HG03565 (cell line): ENCODE data around the gene BSPRY.
A peak's percentile ranks its signal among the peaks of the same experiment; 100 is the strongest.
"Not testable (repeated sequence)": the region's sequence is repeated elsewhere in the genome, so short reads cannot be mapped to it uniquely, and the experiment has no call there.

Experiments used
- ATAC-seq: cut with Tn5 transposase; IDR thresholded peaks from one replicate; pipeline ENCODE4 v1.9.1; 2021; ENCODE audit warnings: mild to moderate bottlenecking, moderate library complexity; ENCODE audit not compliant: unreplicated experiment

The BSPRY gene

DNA sequence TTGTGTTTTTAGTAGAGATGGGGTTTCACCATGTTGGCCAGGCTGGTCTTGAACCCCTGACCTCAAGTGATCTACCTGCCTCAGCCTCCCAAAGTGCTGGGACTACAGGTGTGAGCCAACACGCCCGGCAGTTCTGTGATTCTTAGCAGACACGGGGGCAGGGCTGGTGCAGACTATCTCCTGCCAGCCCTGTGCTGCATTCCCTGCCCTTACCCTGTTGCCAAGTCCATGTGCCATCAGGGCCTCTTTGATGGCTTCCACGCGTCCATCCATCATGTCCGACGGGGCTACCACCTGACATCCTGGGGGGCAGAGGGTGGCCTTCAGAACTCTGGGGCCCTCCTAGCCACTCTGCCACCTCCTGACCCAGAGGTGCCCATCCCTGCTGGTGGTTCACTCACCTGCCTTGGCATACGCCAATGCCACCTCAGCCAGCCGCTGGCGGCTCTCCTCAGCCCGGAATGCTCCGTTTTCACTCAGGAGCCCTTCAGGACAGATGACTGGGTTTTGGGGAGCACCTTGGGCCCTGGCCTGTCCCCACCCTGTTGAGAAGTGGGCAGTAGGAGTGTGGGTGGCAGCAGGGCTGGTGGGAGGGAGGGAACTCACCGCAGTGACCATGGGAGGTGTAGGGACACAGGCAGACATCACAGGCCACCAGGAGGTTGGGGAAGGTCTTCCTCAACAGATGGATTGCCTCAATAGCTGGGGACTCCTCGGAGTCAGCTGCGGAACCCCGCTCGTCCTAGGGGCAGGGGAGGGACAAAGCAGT is 41.0 kb downstream of the BSPRY start:
- no peak for ATAC-seq

DNA sequence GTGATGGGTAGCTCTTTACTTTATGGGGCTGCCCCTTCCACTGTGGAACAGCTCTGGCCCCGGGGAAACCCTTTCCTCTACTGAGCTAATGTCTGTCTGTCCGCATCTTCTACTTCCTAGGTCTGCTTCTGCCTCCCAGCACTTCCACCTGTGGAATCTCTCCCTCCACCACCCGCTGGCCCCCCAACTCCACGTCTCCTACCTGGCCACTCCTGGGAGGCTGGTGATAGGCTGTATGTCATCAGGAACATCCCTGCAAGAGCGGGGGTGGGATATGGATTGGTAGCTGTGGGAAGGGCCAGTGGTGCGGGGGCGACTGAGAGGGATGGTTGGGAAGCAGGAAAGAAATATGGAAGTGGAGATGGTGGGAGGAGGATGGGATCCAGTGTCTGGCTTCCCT is 42.6 kb downstream of the BSPRY start:
- ATAC-seq, result no peak

DNA sequence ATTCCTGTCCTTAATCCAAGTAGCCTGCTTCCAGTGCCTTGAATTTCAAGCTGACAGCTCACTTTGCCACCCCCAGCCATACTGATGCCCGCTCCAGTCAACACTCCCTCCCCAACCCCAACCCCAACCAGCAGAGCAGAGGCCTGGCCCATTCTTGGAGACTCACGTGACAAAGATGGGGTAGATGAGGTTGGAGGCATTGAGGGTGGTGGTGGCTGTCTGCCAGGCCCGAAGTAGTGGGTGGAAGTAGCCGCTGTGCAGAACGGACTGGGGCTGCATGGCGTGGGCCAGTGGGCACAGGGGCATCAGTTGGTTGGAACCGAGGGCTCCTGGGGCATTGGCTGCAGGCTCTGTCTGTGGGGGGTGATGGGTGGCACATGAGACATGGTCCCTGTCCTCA is 43.9 kb downstream of the BSPRY start:
- no peak for ATAC-seq

DNA sequence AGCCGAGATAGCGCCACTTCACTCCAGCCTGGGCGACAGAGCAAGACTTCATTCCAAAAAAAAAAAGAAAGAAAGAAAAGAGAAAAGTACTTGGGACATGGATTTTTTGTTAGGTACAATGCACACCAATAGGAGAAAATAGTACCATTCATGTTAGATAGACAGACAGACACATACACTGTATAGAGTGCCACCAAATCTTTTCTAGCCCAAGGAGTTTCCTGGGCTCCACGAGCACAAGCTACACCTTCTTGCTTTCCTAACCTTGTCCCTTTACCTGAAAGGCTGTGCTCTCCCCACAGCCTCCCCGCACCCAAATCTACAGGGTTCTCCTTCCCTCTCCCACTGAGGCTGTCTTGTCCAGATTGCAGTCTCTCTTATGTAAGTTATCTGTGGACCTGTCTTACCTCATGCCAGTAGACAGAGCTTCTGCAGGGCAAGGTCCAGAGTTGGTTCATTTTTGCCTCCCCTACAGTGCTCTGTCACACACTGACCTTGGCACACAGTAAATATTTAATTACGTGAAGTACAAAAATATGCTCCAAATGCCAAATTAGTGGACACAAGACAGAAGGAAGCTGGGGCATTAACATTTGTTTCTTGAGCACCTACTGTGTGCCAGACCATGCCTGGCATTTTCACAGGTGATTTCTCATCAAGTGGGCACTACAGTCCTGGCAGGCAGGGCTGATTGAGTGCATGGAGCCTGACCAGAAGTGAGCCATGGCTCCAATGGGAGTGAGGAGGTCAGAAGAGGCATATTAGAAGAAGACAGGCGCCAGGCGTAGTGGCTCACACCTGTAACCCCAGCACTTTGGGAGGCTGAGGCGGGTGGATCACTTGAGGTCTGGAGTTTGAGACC is 45.9 kb downstream of the BSPRY start:
- ATAC-seq, result no peak

DNA sequence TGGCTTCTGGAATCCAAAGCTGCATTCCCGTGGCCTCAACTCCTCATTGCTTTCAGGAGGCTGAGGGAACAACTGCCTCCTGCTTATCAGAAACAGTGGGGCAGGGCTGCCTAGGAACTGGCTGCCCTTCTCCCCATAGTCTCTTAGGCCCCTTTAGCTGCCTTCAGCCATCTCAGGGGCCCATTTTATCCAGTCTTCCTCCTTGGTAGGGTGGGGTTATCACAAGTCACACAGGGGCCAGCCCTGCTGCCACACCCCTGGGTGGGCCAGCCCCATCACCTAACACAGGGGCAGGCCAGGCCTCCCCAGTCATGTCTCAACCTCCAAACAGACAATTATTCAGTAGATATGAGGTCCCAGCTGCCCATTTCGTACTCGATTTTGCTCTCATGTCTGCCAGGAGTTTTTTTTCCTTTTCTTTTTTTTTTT is 47.9 kb downstream of the BSPRY start:
- no peak for ATAC-seq

DNA sequence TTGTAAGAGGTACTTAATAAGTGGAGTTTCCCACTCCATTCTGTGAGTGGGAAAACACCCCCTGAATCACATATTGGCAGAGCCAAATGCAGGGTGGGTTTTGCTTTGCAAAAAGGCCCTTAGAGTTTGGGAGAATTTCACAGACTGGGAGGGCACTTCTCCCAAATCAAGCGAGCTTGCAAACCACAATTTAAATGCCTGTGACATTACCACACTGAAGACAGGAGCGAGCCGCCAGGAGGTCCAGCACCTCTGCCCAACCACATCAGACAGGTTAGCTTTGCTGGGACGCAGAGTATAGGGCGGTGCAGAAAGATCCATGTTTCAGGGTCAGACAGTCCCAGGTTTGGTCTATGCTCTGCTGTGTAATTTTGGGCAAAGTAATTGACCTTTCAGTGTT is 49.5 kb downstream of the BSPRY start:
- no peak for ATAC-seq

DNA sequence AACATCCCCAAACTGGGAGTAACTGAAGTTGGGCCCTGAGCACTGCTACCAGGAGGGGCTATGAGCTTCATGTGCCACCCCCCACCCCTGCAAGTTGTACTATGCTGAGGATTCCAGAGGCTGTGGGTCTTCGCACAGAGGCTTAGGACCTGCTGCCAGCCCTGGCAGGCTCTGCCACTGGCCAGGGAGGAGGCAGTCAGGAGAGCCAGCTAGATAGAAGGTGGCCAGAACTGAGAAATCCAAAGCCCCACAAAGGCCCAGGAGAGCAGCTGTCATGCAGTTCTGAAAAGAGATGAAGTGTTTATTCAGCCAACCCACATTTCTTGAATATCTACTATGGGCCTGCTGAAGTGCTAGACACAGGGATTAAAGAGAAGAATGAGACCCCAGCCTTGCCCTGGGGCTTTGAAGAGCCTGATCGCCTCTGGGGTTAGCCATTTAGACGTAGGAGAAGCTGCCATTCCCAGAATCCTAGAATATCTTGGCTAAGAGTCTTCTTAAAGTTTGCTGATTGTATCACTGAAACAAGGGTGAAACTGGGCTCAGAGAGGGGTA is 50.4 kb downstream of the BSPRY start:
- ATAC-seq, result no peak

DNA sequence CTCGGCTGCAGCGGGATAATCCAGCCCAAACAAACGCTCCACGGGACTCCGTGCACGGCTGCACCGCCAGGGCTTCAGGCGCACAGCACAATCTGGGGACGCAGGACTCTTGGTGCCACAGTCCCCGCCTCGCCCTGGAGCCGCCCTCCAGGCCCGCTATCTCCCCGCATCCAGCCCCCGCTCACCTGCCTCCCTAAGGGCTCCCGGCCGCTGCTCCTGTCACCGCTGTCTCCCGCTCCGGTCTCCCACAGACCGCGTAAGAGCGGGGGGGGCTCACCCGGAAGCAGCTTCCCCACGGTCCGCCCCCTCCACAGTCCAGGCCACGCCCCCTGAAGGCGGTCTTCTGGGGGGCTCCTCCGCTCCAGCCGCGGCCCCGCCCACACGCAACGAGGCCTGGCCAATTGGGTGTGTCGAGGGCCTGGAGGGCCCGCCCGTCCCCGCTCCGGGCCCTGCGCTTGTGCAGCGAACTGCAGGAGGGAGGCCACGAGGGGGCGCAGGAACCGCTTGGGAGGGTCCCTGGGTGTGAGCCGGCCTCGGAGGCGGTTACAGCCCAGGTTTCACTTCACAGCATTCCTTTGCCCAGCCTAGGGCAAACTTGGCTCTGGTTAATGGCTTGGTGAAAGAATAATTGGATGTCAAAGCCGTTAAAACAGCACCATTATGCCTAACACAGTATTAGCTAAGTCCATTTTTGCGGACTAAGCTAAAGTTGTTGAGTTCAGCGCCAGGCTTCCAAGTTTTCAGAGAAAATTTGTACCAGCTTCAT is 51.9 kb downstream of the BSPRY start, which contains the start of gene ALAD:
Gene ALAD, minus strand, starts transcription at position 258 of the 766 bp plus-strand sequence. CDS start 7,725 bp downstream, outside the sequence.
- ATAC-seq, result peak; percentile 98

DNA sequence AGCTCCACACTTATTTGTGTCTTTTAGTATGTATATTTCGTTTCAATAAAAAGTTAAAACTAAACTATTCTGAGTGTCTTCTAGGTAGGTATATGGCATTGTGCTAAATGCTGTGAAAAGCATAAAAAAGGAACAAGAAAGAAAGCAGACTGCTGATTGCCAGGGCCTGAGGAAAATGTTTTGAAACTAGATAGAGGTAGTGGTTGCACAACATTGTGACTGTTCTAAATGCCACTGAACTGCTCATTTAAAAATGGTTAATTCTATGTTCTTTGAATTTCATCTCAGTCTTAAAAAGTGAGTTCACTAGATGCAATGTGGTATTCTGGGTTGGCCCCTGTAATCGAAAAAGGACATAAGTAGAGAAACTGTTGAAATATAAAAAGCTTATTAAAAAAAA is 54.3 kb downstream of the BSPRY start:
- ATAC-seq, result no peak

DNA sequence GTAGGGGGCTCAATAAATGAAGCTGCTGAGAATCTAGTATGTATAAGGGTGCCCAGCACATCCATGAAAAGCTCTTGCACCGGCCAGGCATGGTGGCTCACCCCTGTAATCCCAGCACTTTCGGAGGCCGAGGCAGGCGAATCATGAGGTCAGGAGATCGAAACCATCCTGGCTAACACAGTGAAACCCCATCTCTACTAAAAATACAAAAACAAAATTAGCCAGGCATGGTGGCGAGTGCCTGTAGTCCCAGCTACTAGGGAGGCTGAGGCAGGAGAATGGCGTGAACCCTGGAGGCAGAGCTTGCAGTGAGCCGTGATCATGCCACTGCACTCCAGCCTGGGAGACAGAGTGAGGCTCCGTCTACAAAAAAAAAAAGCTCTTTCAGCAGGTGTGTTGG is 57.0 kb downstream of the BSPRY start:
- not testable (repeated sequence) for ATAC-seq

DNA sequence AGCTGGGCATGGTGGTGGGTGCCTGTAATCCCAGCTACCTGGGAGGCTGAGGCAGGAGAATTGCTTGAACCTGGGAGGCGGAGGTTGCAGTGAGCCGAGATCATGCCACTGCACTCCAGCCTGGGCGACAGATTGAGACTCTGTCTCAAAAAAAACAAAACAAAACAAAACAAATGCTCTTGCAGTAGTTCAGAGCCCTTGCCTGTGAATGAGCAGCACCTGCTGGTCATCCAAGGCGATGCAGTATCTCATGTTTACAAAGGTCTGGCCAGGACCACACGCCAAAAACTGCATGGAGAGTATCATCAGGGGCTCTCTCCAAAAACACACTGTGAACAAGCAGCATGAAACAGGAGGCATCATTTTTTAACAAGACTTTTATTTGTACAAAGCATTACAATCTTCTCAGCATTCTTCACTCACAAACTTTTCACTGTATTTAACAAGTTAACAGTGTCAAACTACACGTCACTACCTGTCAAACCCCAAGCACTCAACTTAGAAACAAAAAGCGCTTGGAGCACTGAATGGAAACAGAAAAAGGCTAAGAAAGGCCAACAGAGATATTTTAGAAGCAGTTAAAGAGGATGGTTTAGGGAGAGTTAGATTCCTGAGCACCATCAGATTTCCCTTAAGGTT is 57.7 kb downstream of the BSPRY start:
- ATAC-seq, result not testable (repeated sequence)

DNA sequence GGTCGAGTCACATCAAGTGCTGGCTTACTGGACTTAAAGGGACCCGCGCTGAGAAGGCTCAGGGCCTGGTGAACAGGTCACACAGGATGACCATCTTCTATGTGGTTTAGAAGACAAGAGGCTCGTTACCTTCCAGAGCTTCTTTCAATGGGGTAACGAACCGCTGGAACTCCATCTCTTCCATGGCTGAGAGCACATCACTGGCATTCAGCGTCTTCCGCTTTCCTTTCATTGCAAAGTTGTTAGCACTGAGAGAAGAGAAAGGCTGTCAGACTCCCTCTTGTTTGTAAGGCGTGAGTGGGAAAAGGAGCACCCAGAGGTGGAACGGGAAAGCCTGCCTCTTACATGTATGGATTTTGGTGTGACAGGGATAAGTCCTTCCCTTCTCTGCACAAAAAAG is 60.1 kb downstream of the BSPRY start:
- no peak for ATAC-seq

DNA sequence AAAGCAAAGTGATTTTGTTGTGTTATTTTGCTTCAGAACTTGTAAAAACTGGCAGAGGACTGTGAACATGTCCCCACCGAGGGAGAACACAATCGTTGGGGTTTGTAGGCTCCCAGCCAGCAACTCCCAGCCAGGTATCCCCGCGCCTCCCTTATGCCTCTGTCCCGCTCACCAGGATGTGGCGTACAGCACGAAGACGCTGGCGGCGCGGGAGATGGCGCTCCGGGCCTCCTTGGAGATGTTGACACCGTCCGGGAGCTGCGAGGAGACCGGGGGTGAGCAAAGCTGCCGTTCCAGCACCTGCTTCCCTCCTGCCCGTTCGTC is 60.5 kb downstream of the BSPRY start:
- no peak for ATAC-seq

DNA sequence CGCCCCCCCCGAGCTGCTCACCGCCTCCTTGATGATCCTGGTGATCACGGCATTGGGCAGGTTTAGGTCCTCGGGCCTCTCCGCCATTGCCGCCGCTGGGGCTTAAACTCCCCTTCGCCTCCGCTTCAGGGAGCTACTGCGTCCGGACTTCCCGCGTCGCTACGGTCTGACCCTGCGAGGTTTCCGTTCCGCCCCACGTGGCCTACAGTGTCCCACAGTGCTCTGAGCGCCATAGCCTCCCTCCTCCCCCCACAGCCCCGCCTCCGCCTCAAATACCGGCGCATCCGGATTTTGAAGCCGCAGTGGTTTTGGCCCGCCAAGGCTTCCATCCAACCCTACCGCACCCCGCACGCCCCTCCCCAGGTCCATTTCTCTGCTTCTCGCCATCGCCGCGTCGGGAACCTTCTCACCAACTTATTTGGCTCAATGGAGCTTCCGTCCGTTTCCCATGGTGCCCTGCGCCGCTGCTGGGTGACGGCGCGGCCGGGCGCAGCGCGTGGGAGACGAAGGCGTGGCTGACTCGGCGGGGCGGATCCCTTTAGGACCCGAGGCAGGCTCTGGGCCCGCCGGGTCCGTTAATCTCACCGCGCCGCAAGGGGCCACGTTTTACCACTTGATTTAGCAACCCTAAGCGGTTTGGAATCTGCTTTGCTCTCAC is 61.0 kb downstream of the BSPRY start, which contains the start of the genes C9orf43 and POLE3:
Gene C9orf43, plus strand, starts transcription at position 541 of the 658 bp plus-strand sequence. CDS start 2,747 bp downstream, outside the sequence.
Gene POLE3, minus strand, starts transcription at position 469 of the 658 bp plus-strand sequence. Its CDS starts 382 bp downstream, at position 87.
- ATAC-seq, result peak; percentile 85

DNA sequence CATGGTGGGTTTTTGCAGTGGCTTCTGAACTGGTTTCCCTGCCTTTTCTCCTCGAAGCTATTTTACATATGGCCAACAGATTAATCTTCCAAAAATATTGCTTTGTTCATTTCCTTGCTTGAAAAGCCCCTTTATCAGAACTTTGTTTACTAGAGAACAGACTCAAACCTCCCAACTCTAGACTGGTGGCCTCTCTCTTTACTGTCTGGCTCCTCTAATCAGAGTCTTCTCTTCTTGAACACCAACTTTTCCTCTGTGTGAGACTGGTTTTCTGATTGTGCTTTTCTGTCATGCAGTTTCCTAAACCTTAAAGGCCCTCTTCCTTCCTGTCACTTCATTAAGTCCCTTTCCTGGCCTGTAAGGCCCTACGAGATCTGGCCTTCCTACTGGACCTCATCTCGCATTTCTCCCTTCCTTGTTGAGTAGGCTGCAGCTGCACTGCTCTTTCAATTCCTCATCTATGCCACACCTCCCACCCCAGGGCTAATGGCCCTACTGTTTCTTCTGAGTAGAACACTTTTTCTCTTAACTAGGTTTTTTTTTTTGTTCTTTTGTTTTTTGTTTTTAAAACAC is 66.9 kb downstream of the BSPRY start:
- ATAC-seq, result peak; percentile 90

DNA sequence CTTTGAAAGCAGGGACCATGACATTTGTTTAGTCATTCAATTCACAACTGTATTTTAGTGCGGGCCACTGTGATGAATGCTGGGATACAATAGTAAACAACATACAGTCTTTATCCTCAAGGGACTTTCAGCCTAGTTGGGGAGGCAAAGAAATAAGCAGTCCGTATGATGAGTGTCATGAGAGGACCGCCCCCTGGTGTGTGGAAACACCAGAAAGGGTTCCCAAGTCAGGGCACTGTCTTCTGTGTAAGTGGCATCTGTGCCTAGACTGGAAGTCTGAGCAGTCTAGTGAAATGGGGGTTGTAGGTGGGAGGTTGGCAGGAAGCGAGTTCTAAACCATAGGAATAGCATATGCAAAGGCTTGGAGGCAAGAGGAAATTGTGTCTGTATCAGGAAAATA is 68.0 kb downstream of the BSPRY start:
- ATAC-seq, result no peak
